ENCODE results near the gene CNIH2.

DNA sequence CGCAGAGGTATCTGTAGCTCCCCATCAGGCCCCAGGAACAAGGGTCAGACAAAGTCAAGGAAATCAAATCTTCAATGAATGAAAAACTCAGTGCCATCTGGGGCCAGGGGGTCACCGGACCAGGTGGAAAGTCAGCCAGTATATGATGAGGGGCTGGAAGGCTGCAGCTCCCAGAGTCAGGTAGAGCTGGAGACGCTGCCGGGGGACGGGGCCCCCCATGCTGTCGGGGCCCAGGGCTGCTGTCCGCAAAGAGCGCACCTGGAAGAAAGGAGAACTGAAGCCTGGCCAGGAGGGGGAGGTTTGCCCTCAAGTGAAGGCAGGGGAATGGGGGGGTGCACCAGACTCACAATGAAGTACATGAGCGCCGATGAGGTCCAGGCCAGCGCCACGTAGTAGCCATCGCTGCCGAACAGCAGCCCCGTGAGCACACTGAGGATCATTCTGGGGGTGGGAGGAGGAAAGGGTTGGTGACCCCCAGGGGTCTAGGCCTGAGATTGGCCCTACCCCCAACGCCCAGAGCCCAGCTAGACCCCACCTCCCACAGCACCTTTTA lies 6.6 kb downstream of the CNIH2 start:
- TF ChIP-seq POLR2A (IDR thresholded peaks at IDR 0.05; ENCODE audit: borderline replicate concordance, extremely low read depth, insufficient read depth, insufficient read length) (no peak), JUND (IDR thresholded peaks at IDR 0.05) (no peak)
- TF ChIP-seq, protein P1, sequence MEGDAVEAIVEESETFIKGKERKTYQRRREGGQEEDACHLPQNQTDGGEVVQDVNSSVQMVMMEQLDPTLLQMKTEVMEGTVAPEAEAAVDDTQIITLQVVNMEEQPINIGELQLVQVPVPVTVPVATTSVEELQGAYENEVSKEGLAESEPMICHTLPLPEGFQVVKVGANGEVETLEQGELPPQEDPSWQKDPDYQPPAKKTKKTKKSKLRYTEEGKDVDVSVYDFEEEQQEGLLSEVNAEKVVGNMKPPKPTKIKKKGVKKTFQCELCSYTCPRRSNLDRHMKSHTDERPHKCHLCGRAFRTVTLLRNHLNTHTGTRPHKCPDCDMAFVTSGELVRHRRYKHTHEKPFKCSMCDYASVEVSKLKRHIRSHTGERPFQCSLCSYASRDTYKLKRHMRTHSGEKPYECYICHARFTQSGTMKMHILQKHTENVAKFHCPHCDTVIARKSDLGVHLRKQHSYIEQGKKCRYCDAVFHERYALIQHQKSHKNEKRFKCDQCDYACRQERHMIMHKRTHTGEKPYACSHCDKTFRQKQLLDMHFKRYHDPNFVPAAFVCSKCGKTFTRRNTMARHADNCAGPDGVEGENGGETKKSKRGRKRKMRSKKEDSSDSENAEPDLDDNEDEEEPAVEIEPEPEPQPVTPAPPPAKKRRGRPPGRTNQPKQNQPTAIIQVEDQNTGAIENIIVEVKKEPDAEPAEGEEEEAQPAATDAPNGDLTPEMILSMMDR (IDR thresholded peaks at IDR 0.05 in 2 of 3, conservative IDR thresholded peaks at IDR 0.05 in 1 of 3; ENCODE audit: borderline replicate concordance in 1 of 3, insufficient read depth in 1 of 3, low read depth in 2 of 3, low read length in 2 of 3) = no peak

Measured in HCT116 (cell line).